KMS-11 (cell line): ENCODE results near the gene ASIP.
"Not testable (repeated sequence)": the region's sequence is repeated elsewhere in the genome, so short reads cannot be mapped to it uniquely, and the experiment has no call there.

ENCODE experiments used
- H2AFZ ChIP-seq: fragments of 200-600 bp; sonication (generic); 2 replicates; pipeline ENCODE4 v1.6.1; 2016; ENCODE audit warnings: antibody characterized with exemption, mixed run types, low read depth
- H3K27ac ChIP-seq: fragments of 200-600 bp; sonication (generic); 2 replicates; pipeline ENCODE4 v1.6.1; 2016; ENCODE audit warnings: mild to moderate bottlenecking, mixed run types
- H3K27me3 ChIP-seq: fragments of 200-600 bp; sonication (generic); 2 replicates; pipeline ENCODE4 v1.6.1; 2017; ENCODE audit warnings: mild to moderate bottlenecking, low read depth, mixed run types, moderate library complexity; ENCODE audit not compliant: insufficient read depth
- H3K36me3 ChIP-seq: fragments of 200-600 bp; sonication (generic); 2 replicates; pipeline ENCODE4 v1.6.1; 2017; ENCODE audit warnings: mild to moderate bottlenecking, mixed run types; ENCODE audit not compliant: insufficient read depth
- H3K4me1 ChIP-seq: fragments of 200-600 bp; sonication (generic); 2 replicates; pipeline ENCODE4 v1.6.1; 2016; ENCODE audit warnings: mild to moderate bottlenecking, low read depth, mixed run types; ENCODE audit not compliant: poor library complexity, severe bottlenecking
- H3K4me2 ChIP-seq: fragments of 200-600 bp; sonication (generic); 2 replicates; pipeline ENCODE4 v1.7.0; 2016; ENCODE audit warnings: mild to moderate bottlenecking, mixed run types
- H3K4me3 ChIP-seq: fragments of 200-600 bp; sonication (generic); IDR thresholded peaks from 2 replicates; pipeline ENCODE4 v1.6.1; 2017; ENCODE audit warnings: low read depth, low read length, mixed read lengths; ENCODE audit not compliant: insufficient read depth
- H3K79me2 ChIP-seq: fragments of 200-600 bp; sonication (generic); 2 replicates; pipeline ENCODE4 v1.6.1; 2016; ENCODE audit warnings: low read depth, mixed run types; ENCODE audit not compliant: insufficient read depth
- H3K9ac ChIP-seq: fragments of 200-600 bp; sonication (generic); 2 replicates; pipeline ENCODE4 v1.6.1; 2016; ENCODE audit warnings: mild to moderate bottlenecking, mixed run types
- H4K20me1 ChIP-seq: fragments of 200-600 bp; sonication (generic); 2 replicates; pipeline ENCODE4 v1.6.1; 2016; ENCODE audit warnings: mild to moderate bottlenecking, mixed run types; ENCODE audit not compliant: insufficient read depth
- TF ChIP-seq, protein P1 (sequence below): fragments of 200-600 bp; sonication (generic); conservative IDR thresholded peaks from 2 replicates; pipeline ENCODE4 v1.6.1; 2017; ENCODE audit warnings: low read depth, mild to moderate bottlenecking, antibody characterized with exemption, low read length, moderate library complexity, mixed read lengths

The ASIP gene

DNA sequence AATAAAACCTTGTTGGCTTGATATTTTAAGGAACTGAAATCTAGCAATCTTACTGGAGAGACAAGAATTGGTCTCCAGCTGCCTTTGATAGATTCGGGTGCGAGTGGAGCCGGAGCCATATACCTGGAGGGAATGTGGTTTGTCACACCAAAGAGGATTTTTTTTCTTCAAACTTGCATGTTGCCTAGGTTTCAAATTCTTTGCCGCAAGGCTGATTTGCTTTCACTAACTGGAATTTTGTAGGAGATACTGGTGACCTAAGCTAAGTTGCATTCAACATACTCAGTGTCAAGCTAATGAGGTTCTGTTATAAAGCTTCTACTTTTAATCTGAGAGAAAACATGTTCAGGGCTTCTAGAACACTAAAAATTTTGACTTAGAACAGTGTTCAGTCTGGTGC, 39.7 kb upstream of the ASIP start:
- H3K79me2 ChIP-seq: no peaks in the 10 kb centered on the region
- H2AFZ ChIP-seq: no peak overlapping the region
- H3K27me3 ChIP-seq: no peaks in the 10 kb centered on the region
- H3K4me2 ChIP-seq: no peak overlapping the region
- H3K4me3 ChIP-seq: no peak overlapping the region
- H4K20me1 ChIP-seq: no peaks in the 10 kb centered on the region
- H3K36me3 ChIP-seq: no peaks in the 10 kb centered on the region
- no peak overlapping the region for H3K9ac ChIP-seq
- H3K4me1 ChIP-seq: no peaks in the 10 kb centered on the region
- no peak overlapping the region for H3K27ac ChIP-seq
- TF ChIP-seq, protein P1, sequence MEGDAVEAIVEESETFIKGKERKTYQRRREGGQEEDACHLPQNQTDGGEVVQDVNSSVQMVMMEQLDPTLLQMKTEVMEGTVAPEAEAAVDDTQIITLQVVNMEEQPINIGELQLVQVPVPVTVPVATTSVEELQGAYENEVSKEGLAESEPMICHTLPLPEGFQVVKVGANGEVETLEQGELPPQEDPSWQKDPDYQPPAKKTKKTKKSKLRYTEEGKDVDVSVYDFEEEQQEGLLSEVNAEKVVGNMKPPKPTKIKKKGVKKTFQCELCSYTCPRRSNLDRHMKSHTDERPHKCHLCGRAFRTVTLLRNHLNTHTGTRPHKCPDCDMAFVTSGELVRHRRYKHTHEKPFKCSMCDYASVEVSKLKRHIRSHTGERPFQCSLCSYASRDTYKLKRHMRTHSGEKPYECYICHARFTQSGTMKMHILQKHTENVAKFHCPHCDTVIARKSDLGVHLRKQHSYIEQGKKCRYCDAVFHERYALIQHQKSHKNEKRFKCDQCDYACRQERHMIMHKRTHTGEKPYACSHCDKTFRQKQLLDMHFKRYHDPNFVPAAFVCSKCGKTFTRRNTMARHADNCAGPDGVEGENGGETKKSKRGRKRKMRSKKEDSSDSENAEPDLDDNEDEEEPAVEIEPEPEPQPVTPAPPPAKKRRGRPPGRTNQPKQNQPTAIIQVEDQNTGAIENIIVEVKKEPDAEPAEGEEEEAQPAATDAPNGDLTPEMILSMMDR: no peak

DNA sequence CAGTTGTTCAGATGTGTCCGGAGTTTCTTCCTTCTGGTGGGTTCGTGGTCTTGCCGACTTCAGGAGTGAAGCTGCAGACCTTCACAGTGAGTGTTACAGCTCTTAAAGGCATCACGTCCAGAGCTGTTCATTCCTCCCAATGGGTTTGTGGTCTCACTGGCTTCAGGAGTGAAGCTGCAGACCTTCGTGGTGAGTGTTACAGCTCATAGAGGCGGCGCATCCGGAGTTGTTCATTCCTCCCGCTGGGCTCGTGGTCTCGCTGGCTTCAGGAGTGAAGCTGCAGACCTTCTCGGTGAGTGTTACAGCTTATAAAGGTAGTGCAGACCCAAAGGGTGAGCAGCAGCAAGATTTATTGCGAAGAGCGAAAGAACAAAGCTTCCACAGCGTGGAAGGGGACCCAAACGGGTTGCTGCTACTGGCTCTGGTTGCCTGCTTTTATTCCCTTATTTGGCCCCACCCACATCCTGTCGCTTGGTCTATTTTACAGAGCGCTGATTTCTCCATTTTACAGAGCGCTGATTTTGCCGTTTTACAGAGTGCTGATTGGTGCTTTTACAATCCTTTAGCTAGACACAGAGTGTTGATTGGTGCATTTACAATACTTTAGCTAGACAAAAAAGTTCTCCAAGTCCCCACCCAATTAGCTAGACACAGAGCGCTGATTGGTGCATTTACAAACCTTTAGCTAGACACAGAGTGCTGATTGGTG, 35.9 kb upstream of the ASIP start:
- H3K27me3 ChIP-seq, H3K4me1 ChIP-seq, H2AFZ ChIP-seq, H3K27ac ChIP-seq, H3K9ac ChIP-seq, H3K4me3 ChIP-seq, H3K4me2 ChIP-seq, H3K79me2 ChIP-seq, H3K36me3 ChIP-seq, H4K20me1 ChIP-seq: not testable (repeated sequence)

DNA sequence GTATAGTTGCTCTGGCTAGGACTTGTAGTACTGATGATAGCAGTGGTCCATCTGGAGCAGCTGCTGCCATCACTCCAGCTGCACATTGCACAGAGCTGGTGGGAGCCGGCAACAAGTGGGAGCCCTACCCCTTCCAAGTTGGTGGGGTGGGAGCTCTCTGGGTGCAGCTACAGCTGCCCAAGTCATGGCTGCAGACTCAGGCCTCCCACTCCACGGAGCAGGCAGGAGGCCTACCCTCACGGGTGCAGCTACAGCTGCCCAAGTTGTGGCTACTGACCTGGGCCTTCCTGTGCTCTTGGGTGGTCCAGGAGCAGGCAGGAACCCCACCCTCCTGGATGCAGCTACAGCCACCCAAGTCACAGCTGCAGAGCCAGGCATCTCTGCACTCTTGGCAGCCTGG, 32.1 kb upstream of the ASIP start:
- TF ChIP-seq, protein P1: no peak
- Histone ChIP-seq H4K20me1 (no peaks in the 10 kb centered on the region), H2AFZ (no peak overlapping the region), H3K4me1 (no peaks in the 10 kb centered on the region), H3K9ac (no peak overlapping the region), H3K36me3 (no peaks in the 10 kb centered on the region), H3K4me3 (no peak overlapping the region), H3K79me2 (no peaks in the 10 kb centered on the region), H3K4me2 (no peak overlapping the region), H3K27ac (no peak overlapping the region), H3K27me3 (no peaks in the 10 kb centered on the region)

DNA sequence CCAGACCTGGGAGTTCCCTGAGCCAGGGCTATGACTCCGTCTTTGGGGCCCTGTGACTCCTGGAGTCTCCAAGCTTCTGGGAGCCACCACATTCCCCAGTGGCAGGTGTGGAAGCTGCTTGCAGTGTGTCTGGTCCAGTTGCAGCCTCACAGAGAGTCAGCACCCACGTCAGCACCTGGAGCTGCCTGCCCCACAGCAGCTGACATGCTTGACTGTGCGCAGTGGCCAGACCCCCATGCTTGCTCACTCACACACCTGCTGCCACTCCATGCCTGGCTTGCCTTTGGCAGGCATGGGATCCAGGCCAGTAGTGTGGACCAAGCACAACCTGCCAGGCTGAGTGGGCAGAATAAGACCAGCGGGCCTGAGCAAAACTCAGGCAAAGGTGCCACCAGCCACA, 31.0 kb upstream of the ASIP start:
- no peak overlapping the region for H3K9ac ChIP-seq
- H4K20me1 ChIP-seq: no peaks in the 10 kb centered on the region
- H2AFZ ChIP-seq: no peak overlapping the region
- no peaks in the 10 kb centered on the region for H3K36me3 ChIP-seq
- no peak overlapping the region for H3K27ac ChIP-seq
- no peaks in the 10 kb centered on the region for H3K79me2 ChIP-seq
- TF ChIP-seq, protein P1: no peak
- no peak overlapping the region for H3K4me3 ChIP-seq
- H3K27me3 ChIP-seq: no peaks in the 10 kb centered on the region
- no peaks in the 10 kb centered on the region for H3K4me1 ChIP-seq
- H3K4me2 ChIP-seq: no peak overlapping the region

DNA sequence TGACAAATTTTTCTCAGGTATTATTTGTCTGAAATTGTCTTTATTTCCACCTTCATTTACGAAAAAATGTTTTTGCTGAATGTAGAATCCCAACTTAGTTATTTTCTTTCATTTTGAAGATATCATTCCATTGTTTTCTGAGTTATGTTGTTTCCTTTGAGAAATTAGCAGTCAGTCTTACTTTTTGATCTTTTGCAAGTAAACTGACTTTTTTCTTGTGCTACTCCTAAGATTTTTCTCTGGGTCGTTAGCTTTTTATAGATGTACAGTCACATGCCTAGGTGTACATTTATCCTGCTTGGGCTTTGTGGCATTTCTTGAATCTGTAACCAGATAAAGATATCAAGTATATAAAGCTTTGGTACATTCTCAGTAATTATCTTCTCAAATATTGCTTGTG, 29.6 kb upstream of the ASIP start:
- no peaks in the 10 kb centered on the region for H4K20me1 ChIP-seq
- H3K9ac ChIP-seq: no peak overlapping the region
- TF ChIP-seq, protein P1: no peak
- no peaks in the 10 kb centered on the region for H3K4me1 ChIP-seq
- no peak overlapping the region for H2AFZ ChIP-seq
- H3K27me3 ChIP-seq: no peaks in the 10 kb centered on the region
- no peaks in the 10 kb centered on the region for H3K79me2 ChIP-seq
- no peak overlapping the region for H3K4me2 ChIP-seq
- H3K4me3 ChIP-seq: no peak overlapping the region
- H3K36me3 ChIP-seq: no peaks in the 10 kb centered on the region
- H3K27ac ChIP-seq: no peak overlapping the region
